Measurements from ENCODE around the gene PCDH7. TPM values are rescaled to one million over a fixed set of nuclear protein-coding genes. Genes with fewer than 3 reads are reported as not detected.

Gene PCDH7
- total RNA-seq, 1 donor from 2014 or later: 72.3 TPM

DNA sequence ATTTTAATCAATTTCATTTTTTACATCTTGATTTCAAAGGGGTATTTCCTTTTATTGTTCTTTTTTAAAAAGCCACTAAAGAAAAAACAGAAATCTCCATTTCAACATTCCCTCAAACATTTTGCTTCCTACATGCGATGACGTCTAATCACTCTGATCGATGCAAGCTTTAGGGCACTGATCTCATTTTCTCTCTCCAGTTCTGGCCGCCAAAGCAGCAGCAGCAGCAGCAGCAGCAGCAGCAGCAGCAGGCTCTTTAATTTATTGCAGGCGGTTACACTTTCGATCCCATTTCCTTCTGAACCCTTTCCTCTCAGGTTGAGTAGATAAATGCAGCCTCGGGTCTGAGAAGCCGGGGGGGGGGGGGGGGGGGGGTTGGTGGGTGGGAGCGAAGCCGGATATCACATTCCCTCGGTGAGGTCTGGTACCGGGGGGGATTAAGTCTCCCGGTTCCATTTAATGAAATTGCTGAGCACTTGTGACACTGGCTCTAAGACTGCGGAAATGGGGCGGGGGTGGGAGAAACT, 3.4 kb upstream of the PCDH7 start:
- DNase-seq (ENCODE audit: low spot score): no peak
- no peaks in the 10 kb centered on the region for H3K36me3 Mint-ChIP-seq (ENCODE audit: low read depth)
- no peaks in the 10 kb centered on the region for H3K9me3 Mint-ChIP-seq (ENCODE audit: low read depth)
- H3K4me1 Mint-ChIP-seq (ENCODE audit: low read depth): peaks cover 12% of the 10 kb centered on the region
- H3K27ac Mint-ChIP-seq (ENCODE audit: unreplicated experiment): peak overlapping the region; percentile 98
- H3K27me3 Mint-ChIP-seq (ENCODE audit: low read depth): no peaks in the 10 kb centered on the region
- peak overlapping the region; percentile 95 for H3K4me3 Mint-ChIP-seq (ENCODE audit: unreplicated experiment)
- TF ChIP-seq, protein P1, sequence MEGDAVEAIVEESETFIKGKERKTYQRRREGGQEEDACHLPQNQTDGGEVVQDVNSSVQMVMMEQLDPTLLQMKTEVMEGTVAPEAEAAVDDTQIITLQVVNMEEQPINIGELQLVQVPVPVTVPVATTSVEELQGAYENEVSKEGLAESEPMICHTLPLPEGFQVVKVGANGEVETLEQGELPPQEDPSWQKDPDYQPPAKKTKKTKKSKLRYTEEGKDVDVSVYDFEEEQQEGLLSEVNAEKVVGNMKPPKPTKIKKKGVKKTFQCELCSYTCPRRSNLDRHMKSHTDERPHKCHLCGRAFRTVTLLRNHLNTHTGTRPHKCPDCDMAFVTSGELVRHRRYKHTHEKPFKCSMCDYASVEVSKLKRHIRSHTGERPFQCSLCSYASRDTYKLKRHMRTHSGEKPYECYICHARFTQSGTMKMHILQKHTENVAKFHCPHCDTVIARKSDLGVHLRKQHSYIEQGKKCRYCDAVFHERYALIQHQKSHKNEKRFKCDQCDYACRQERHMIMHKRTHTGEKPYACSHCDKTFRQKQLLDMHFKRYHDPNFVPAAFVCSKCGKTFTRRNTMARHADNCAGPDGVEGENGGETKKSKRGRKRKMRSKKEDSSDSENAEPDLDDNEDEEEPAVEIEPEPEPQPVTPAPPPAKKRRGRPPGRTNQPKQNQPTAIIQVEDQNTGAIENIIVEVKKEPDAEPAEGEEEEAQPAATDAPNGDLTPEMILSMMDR (IDR thresholded peaks at IDR 0.05): no peak

DNA sequence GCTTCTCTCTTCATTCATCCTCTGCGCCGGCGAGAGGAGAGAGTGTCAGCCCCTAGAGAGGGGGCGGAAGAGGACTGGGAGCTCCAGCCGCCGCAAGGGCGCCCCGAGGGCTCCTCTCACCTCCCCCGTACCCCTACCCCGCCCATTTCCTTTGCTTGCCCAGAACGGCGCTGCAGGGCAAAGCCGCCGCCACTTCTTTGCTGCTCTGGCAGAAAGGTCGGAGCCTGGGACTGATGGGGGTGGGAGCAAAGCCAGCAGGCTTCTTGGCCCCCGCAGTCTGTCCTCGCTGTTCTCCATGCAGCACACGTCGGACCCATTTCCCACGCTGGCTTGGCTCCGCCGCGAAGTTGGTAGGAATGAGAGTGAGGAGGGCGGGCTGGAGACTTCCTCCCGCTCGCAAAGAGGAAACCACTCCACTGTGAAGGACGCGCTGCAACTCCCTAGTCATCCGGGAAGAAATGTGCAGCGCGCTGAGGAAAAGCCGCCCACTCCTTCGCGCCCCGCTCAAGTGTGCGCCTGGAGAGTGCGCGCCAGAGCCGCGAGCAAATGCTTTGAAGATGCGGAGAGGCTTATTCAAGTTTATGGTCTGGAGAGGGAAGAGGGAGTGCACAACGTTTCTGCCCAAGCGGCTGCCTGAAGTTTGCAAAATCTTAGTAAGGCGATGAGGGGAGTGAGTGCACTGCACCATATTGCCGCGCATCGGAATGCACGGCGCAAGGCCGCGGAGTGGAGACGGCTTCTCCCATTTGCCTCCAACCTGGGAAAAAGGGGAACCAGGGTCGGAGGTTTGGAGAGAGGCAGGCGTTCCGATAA, 2.8 kb upstream of the PCDH7 start:
- no peaks in the 10 kb centered on the region for H3K9me3 Mint-ChIP-seq (ENCODE audit: low read depth)
- TF ChIP-seq, protein P1 (IDR thresholded peaks at IDR 0.05): peak; percentile 19
- H3K4me1 Mint-ChIP-seq (ENCODE audit: low read depth): peaks cover 13% of the 10 kb centered on the region
- peak overlapping the region; percentile 98 for H3K27ac Mint-ChIP-seq (ENCODE audit: unreplicated experiment)
- H3K27me3 Mint-ChIP-seq (ENCODE audit: low read depth): no peaks in the 10 kb centered on the region
- peak overlapping the region; percentile 95 for H3K4me3 Mint-ChIP-seq (ENCODE audit: unreplicated experiment)
- DNase-seq (ENCODE audit: low spot score): peak; percentile 87
- H3K36me3 Mint-ChIP-seq (ENCODE audit: low read depth): peaks cover under 1% of the 10 kb centered on the region

DNA sequence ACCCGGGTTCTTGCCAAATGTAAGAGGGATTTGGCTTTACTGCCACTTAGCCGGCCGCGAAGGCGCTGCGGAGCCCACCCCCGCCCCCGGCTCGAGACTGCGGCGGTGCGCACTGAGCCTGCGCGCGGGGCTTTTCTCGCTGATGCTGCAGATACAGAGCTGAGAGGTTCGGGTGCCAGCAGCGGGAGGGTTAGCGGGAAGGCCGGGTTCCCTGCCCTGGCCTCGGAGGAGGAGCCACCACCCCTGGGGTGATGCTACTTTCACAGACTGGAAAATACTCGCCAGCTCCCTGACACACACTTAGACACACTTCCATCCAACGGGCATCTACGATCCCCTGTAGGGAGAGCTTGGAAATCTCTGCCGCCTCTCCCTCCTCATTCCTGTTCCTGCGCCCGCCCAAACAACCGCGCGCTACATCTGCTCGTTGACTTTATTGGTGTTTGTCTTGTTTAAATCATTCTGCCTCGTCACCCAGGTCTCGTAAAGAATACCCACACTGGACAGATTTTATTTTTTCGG, 2.1 kb upstream of the PCDH7 start:
- Mint-ChIP-seq H3K36me3 (ENCODE audit: low read depth) (peaks cover 5% of the 10 kb centered on the region), H3K27me3 (ENCODE audit: low read depth) (no peaks in the 10 kb centered on the region), H3K4me3 (ENCODE audit: unreplicated experiment) (peak overlapping the region; percentile 95), H3K4me1 (ENCODE audit: low read depth) (peaks cover 19% of the 10 kb centered on the region), H3K9me3 (ENCODE audit: low read depth) (no peaks in the 10 kb centered on the region), H3K27ac (ENCODE audit: unreplicated experiment) (peak overlapping the region; percentile 98)
- TF ChIP-seq, protein P1 (IDR thresholded peaks at IDR 0.05): no peak
- peak; percentile 93 for DNase-seq (ENCODE audit: low spot score)

DNA sequence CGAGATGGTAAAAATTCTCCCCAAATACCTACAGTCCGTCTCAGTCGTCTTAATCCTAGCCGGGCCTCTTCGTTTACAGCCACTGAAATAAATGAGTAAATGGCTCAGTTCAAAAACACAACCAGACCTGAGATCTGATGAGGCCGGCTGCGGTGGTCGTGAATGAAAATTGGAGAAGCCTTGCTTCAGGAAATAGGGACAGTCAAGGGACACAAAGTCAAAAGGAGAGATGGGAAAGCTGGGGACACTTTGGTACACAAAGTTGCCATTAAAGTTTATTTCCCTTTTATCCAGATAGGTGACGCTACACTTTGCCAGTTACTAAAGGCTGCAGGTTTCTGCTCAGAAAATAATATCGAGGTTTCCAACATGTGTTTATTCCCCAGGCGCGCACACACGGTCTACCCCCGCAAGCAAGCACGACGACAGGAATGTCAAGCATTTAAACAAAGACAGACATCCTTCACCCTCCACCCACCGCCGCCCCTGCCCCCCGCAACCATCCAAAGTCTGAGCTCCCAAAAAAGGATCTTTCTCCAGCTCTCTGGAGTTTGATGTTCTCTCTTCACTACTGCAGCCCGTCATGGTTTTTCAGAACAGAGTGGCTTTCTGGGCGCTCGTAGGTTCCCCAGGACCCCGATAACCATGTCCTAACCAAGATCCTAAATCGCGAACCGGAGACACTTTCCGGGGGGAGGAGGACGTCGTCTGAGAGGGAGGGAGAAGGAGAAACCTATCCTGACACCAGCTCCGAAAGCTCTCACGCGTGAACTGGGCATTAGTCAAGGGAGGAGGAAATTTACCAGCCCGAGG, 1.3 kb upstream of the PCDH7 start:
- H3K27ac Mint-ChIP-seq (ENCODE audit: unreplicated experiment): peak overlapping the region; percentile 98
- peaks cover 9% of the 10 kb centered on the region for H3K36me3 Mint-ChIP-seq (ENCODE audit: low read depth)
- DNase-seq (ENCODE audit: low spot score): no peak
- H3K9me3 Mint-ChIP-seq (ENCODE audit: low read depth): no peaks in the 10 kb centered on the region
- H3K4me1 Mint-ChIP-seq (ENCODE audit: low read depth): peaks cover 27% of the 10 kb centered on the region
- TF ChIP-seq, protein P1 (IDR thresholded peaks at IDR 0.05): peak; percentile 76
- H3K27me3 Mint-ChIP-seq (ENCODE audit: low read depth): no peaks in the 10 kb centered on the region
- H3K4me3 Mint-ChIP-seq (ENCODE audit: unreplicated experiment): peak overlapping the region; percentile 95

Data from chondrocyte (in vitro differentiated cells).